Measurements from ENCODE around the gene MIS12. TPM values are rescaled to one million over a fixed set of nuclear protein-coding genes. Genes with fewer than 3 reads are reported as not detected.

The MIS12 gene
- total RNA-seq, 1 donor from 2014 or later, result 53.7 TPM

- Mint-ChIP-seq H3K4me1 (peaks cover 14% of the 10 kb centered on the region), H3K4me3 (no peak overlapping the region), H3K9me3 (no peaks in the 10 kb centered on the region), H3K27me3 (ENCODE audit: insufficient read depth, low read depth) (no peaks in the 10 kb centered on the region), H3K36me3 (no peaks in the 10 kb centered on the region), H3K27ac (peak overlapping the region; percentile 91)
- Histone ChIP-seq H3K4me2 (no peak overlapping the region), H3K27me3 (no peaks in the 10 kb centered on the region), H3K36me3 (no peaks in the 10 kb centered on the region), H4K20me1 (ENCODE audit: low read depth) (no peaks in the 10 kb centered on the region), H3F3A (ENCODE audit: low read depth) (no peaks in the 10 kb centered on the region), H2AFZ (replicated peaks) (no peak overlapping the region), H3K27ac (no peak overlapping the region), H3K79me2 (ENCODE audit: low read depth) (no peaks in the 10 kb centered on the region), H3K4me1 (no peaks in the 10 kb centered on the region), H3K9me3 (ENCODE audit: low read depth) (no peaks in the 10 kb centered on the region), H3K9ac (no peak overlapping the region), H3K4me3 (no peak overlapping the region)
- TF ChIP-seq CTCF (IDR thresholded peaks at IDR 0.05) (no peak), EZH2phosphoT487 (IDR thresholded peaks at IDR 0.05) (no peak), EZH2 (IDR thresholded peaks at IDR 0.05) (no peak)
- DNase-seq (ENCODE audit: low spot score), result no peak
Observed at GRCh38 chr17:5533486-5534315, 47.3 kb downstream of the MIS12 start.

GRCh38 chr17:5535436-5535835 lies 49.1 kb downstream of the MIS12 start:
- no peak overlapping the region for H2AFZ ChIP-seq (replicated peaks)
- H3F3A ChIP-seq (ENCODE audit: low read depth), result no peaks in the 10 kb centered on the region
- no peaks in the 10 kb centered on the region for H3K79me2 ChIP-seq (ENCODE audit: low read depth)
- H3K27ac ChIP-seq, result no peak overlapping the region
- no peaks in the 10 kb centered on the region for H3K27me3 ChIP-seq
- H3K4me2 ChIP-seq, result no peak overlapping the region
- H3K9ac ChIP-seq, result no peak overlapping the region
- peak overlapping the region; percentile 69 for H3K27ac Mint-ChIP-seq
- peaks cover 16% of the 10 kb centered on the region for H3K4me1 Mint-ChIP-seq
- H3K36me3 Mint-ChIP-seq, result no peaks in the 10 kb centered on the region
- no peaks in the 10 kb centered on the region for H3K27me3 Mint-ChIP-seq (ENCODE audit: insufficient read depth, low read depth)
- no peak for DNase-seq (ENCODE audit: low spot score)
- TF ChIP-seq EZH2phosphoT487 (IDR thresholded peaks at IDR 0.05) (no peak), CTCF (IDR thresholded peaks at IDR 0.05) (no peak), EZH2 (IDR thresholded peaks at IDR 0.05) (no peak)
- no peaks in the 10 kb centered on the region for H3K9me3 Mint-ChIP-seq
- no peaks in the 10 kb centered on the region for H4K20me1 ChIP-seq (ENCODE audit: low read depth)
- H3K4me3 Mint-ChIP-seq, result no peak overlapping the region
- no peaks in the 10 kb centered on the region for H3K4me1 ChIP-seq
- no peak overlapping the region for H3K4me3 ChIP-seq
- H3K9me3 ChIP-seq (ENCODE audit: low read depth), result no peaks in the 10 kb centered on the region
- no peaks in the 10 kb centered on the region for H3K36me3 ChIP-seq

GRCh38 chr17:5536866-5537650 lies 50.7 kb downstream of the MIS12 start:
- Histone ChIP-seq H3K79me2 (ENCODE audit: low read depth) (no peaks in the 10 kb centered on the region), H4K20me1 (ENCODE audit: low read depth) (no peaks in the 10 kb centered on the region), H3K4me2 (no peak overlapping the region), H3F3A (ENCODE audit: low read depth) (no peaks in the 10 kb centered on the region), H3K36me3 (no peaks in the 10 kb centered on the region), H2AFZ (replicated peaks) (no peak overlapping the region), H3K9me3 (ENCODE audit: low read depth) (no peaks in the 10 kb centered on the region), H3K9ac (no peak overlapping the region), H3K4me1 (peaks cover 5% of the 10 kb centered on the region), H3K4me3 (no peak overlapping the region), H3K27ac (no peak overlapping the region), H3K27me3 (no peaks in the 10 kb centered on the region)
- Mint-ChIP-seq H3K4me3 (no peak overlapping the region), H3K36me3 (no peaks in the 10 kb centered on the region), H3K4me1 (peaks cover 27% of the 10 kb centered on the region), H3K27me3 (ENCODE audit: insufficient read depth, low read depth) (no peaks in the 10 kb centered on the region), H3K9me3 (no peaks in the 10 kb centered on the region), H3K27ac (peak overlapping the region; percentile 82)
- DNase-seq (ENCODE audit: low spot score), result no peak
- TF ChIP-seq EZH2phosphoT487 (IDR thresholded peaks at IDR 0.05) (no peak), CTCF (IDR thresholded peaks at IDR 0.05) (no peak), EZH2 (IDR thresholded peaks at IDR 0.05) (no peak)
